ENCODE data around the gene TPSD1. TPM values are rescaled to one million over a fixed set of nuclear protein-coding genes. Genes with fewer than 3 reads are reported as not detected.

Gene TPSD1
- total RNA-seq, 1 donor from 2014 or later: not detected

- DNase-seq (ENCODE audit: low spot score): no peak
- Mint-ChIP-seq H3K27ac (ENCODE audit: unreplicated experiment) (no peak overlapping the region), H3K4me3 (ENCODE audit: unreplicated experiment) (no peak overlapping the region), H3K4me1 (ENCODE audit: unreplicated experiment) (no peaks in the 10 kb centered on the region), H3K36me3 (ENCODE audit: low read depth, unreplicated experiment) (peaks cover 4% of the 10 kb centered on the region), H3K9me3 (ENCODE audit: unreplicated experiment) (no peaks in the 10 kb centered on the region), H3K27me3 (ENCODE audit: unreplicated experiment) (peaks cover 18% of the 10 kb centered on the region)
- TF ChIP-seq CTCF (IDR thresholded peaks at IDR 0.05; ENCODE audit: unreplicated experiment): no peak
These were observed 5.4 kb downstream of the TPSD1 start for GRCh38 chr16:1261131-1261892.

GRCh38 chr16:1262210-1262845, 6.5 kb downstream of the TPSD1 start:
- peaks cover 15% of the 10 kb centered on the region for H3K27me3 Mint-ChIP-seq (ENCODE audit: unreplicated experiment)
- H3K27ac Mint-ChIP-seq (ENCODE audit: unreplicated experiment): peak overlapping the region; percentile 38
- no peaks in the 10 kb centered on the region for H3K4me1 Mint-ChIP-seq (ENCODE audit: unreplicated experiment)
- no peak for DNase-seq (ENCODE audit: low spot score)
- peaks cover 4% of the 10 kb centered on the region for H3K36me3 Mint-ChIP-seq (ENCODE audit: low read depth, unreplicated experiment)
- H3K9me3 Mint-ChIP-seq (ENCODE audit: unreplicated experiment): no peaks in the 10 kb centered on the region
- no peak for TF ChIP-seq CTCF (IDR thresholded peaks at IDR 0.05; ENCODE audit: unreplicated experiment)
- H3K4me3 Mint-ChIP-seq (ENCODE audit: unreplicated experiment): no peak overlapping the region

- Mint-ChIP-seq H3K27me3 (ENCODE audit: unreplicated experiment) (peaks cover 15% of the 10 kb centered on the region), H3K9me3 (ENCODE audit: unreplicated experiment) (no peaks in the 10 kb centered on the region), H3K27ac (ENCODE audit: unreplicated experiment) (no peak overlapping the region), H3K4me1 (ENCODE audit: unreplicated experiment) (no peaks in the 10 kb centered on the region), H3K4me3 (ENCODE audit: unreplicated experiment) (no peak overlapping the region), H3K36me3 (ENCODE audit: low read depth, unreplicated experiment) (peaks cover 4% of the 10 kb centered on the region)
- DNase-seq (ENCODE audit: low spot score): no peak
- no peak for TF ChIP-seq CTCF (IDR thresholded peaks at IDR 0.05; ENCODE audit: unreplicated experiment)
These were observed 7.0 kb downstream of the TPSD1 start for GRCh38 chr16:1262846-1263221.

- Mint-ChIP-seq H3K27ac (ENCODE audit: unreplicated experiment) (peak overlapping the region; percentile 4), H3K27me3 (ENCODE audit: unreplicated experiment) (peaks cover 15% of the 10 kb centered on the region), H3K4me3 (ENCODE audit: unreplicated experiment) (peak overlapping the region; percentile 1), H3K9me3 (ENCODE audit: unreplicated experiment) (no peaks in the 10 kb centered on the region), H3K4me1 (ENCODE audit: unreplicated experiment) (no peaks in the 10 kb centered on the region), H3K36me3 (ENCODE audit: low read depth, unreplicated experiment) (peaks cover 4% of the 10 kb centered on the region)
- no peak for TF ChIP-seq CTCF (IDR thresholded peaks at IDR 0.05; ENCODE audit: unreplicated experiment)
- DNase-seq (ENCODE audit: low spot score): no peak
These were observed 7.9 kb downstream of the TPSD1 start for GRCh38 chr16:1263591-1264344.

All from endothelial cell (in vitro differentiated cells).